Liver (tissue), 9 donors: ENCODE results near the gene PIK3CG. TPM values are rescaled to one million over a fixed set of nuclear protein-coding genes. Genes with fewer than 3 reads are reported as not detected.

Source experiments
- DNase-seq: peaks from one replicate; pipeline ENCODE4 v3.0.0-alpha.2; 2017; ENCODE audit warnings: low spot score
- H3K27ac ChIP-seq, 2 donors: one replicate each; pipeline ENCODE4 v1.7.0; 2013; ENCODE audit warnings: inconsistent platforms in 2 of 2, low read length in 2 of 2, control low read depth in 1 of 2, low read depth in 1 of 2, mild to moderate bottlenecking in 1 of 2
- H3K27me3 ChIP-seq, 4 donors: one replicate each; pipeline versions ENCODE4 v1.6.1 to v1.7.0; 2013; ENCODE audit warnings: low read length in 3 of 4, inconsistent platforms in 1 of 4, mild to moderate bottlenecking in 1 of 4, moderate library complexity in 1 of 4; ENCODE audit not compliant: control insufficient read depth in 4 of 4, insufficient read depth in 4 of 4
- H3K36me3 ChIP-seq, 4 donors: one replicate each; pipeline versions ENCODE4 v1.6.1 to v1.7.0; 2013; ENCODE audit warnings: low read length in 3 of 4, mild to moderate bottlenecking in 3 of 4, low read depth in 1 of 4, moderate library complexity in 1 of 4; ENCODE audit not compliant: control insufficient read depth in 4 of 4, insufficient read depth in 3 of 4
- H3K4me1 ChIP-seq, 4 donors: one replicate each; pipeline versions ENCODE4 v1.6.1 to v1.7.0; 2013; ENCODE audit warnings: low read length in 3 of 4, mild to moderate bottlenecking in 3 of 4, moderate library complexity in 1 of 4; ENCODE audit not compliant: control insufficient read depth in 4 of 4, insufficient read depth in 4 of 4
- H3K4me3 ChIP-seq, 3 donors: one replicate each; pipeline versions ENCODE4 v1.6.1 to v1.7.0; 2013; ENCODE audit warnings: low read length in 3 of 3, control low read depth in 1 of 3, low read depth in 1 of 3, mild to moderate bottlenecking in 1 of 3
- H3K9ac ChIP-seq, 2 donors: one replicate each; pipeline ENCODE4 v1.7.0; 2013; ENCODE audit warnings: low read length in 2 of 2, mild to moderate bottlenecking in 2 of 2, moderate library complexity in 2 of 2, control low read depth in 1 of 2, low read depth in 1 of 2
- H3K9me3 ChIP-seq, 4 donors: one replicate each; pipeline versions ENCODE4 v1.6.1 to v1.7.0; 2013; ENCODE audit warnings: low read length in 3 of 4; ENCODE audit not compliant: control insufficient read depth in 4 of 4
- EGR1 ChIP-seq, 2 donors: IDR thresholded peaks; 2 replicates each; pipeline ENCODE4 v1.6.1; 2016 to 2018; ENCODE audit warnings: antibody characterized with exemption in 2 of 2, low read depth in 2 of 2
- FOXA1 ChIP-seq: IDR thresholded peaks from 2 replicates; pipeline ENCODE4 v1.6.1; 2016; ENCODE audit warnings: antibody characterized with exemption
- FOXA2 ChIP-seq: IDR thresholded peaks from 2 replicates; pipeline ENCODE4 v1.6.1; 2016; ENCODE audit warnings: antibody characterized with exemption
- GABPA ChIP-seq, 2 donors: IDR thresholded peaks in 1 of 2; conservative IDR thresholded peaks in 1 of 2; 2 replicates each; pipeline ENCODE4 v1.6.1; 2016; ENCODE audit warnings: antibody characterized with exemption in 2 of 2, mild to moderate bottlenecking in 1 of 2, moderate library complexity in 1 of 2
- HNF4A ChIP-seq, 2 donors: conservative IDR thresholded peaks; 2 replicates each; pipeline ENCODE4 v1.6.1; 2016; ENCODE audit warnings: antibody characterized with exemption in 2 of 2, mild to moderate bottlenecking in 2 of 2
- HNF4G ChIP-seq: IDR thresholded peaks from 2 replicates; pipeline ENCODE4 v1.6.1; 2016; ENCODE audit warnings: antibody characterized with exemption
- JUND ChIP-seq, 2 donors: IDR thresholded peaks; 2 replicates each; pipeline ENCODE4 v1.6.1; 2016; ENCODE audit warnings: antibody characterized with exemption in 2 of 2
- NR2F2 ChIP-seq: IDR thresholded peaks from 2 replicates; pipeline ENCODE4 v1.6.1; 2016; ENCODE audit warnings: antibody characterized with exemption
- RAD21 ChIP-seq, 2 donors: IDR thresholded peaks; 2 replicates each; pipeline ENCODE4 v1.6.1; 2016; ENCODE audit warnings: antibody characterized with exemption in 2 of 2, mild to moderate bottlenecking in 2 of 2
- RXRA ChIP-seq, 2 donors: IDR thresholded peaks; 2 replicates each; pipeline ENCODE4 v1.6.1; 2017 to 2018; ENCODE audit warnings: antibody characterized with exemption in 2 of 2, mild to moderate bottlenecking in 1 of 2
- SP1 ChIP-seq: IDR thresholded peaks from 2 replicates; pipeline ENCODE4 v1.6.1; 2018; ENCODE audit warnings: antibody characterized with exemption, mild to moderate bottlenecking
- TAF1 ChIP-seq: conservative IDR thresholded peaks from 2 replicates; pipeline ENCODE4 v1.6.1; 2016; ENCODE audit warnings: antibody characterized with exemption, mild to moderate bottlenecking
- YY1 ChIP-seq: IDR thresholded peaks from 2 replicates; pipeline ENCODE4 v1.6.1; 2016; ENCODE audit warnings: antibody characterized with exemption, mild to moderate bottlenecking
- WGBS: extraction: QIAGEN DNeasy Blood & Tissue Kit; methylation state at CpG from one replicate; pipeline ENCODE4 v1.1.7; 2013; 5-methylcytosine and 5-hydroxymethylcytosine counted together
- polyA plus RNA-seq, 2 donors: library from polyadenylated mRNA; stranded (reverse) in 1 of 2; unstranded in 1 of 2; fragments of 200-250 nt in 1 of 2; fragments of >200 nt in 1 of 2; fragmentation: Nextera tagmentation in 1 of 2; extraction: Ambion mirVana in 1 of 2; gene quantifications; one replicate each; pipeline versions ENCODE4 v1.2.1 to v1.2.3, GENCODE V29; 2013 to 2015
- total RNA-seq, 2 donors: library from RNA; depleted of rRNA; stranded (reverse); fragments of >200 nt; gene quantifications; one replicate each; pipeline ENCODE4 v1.2.3, GENCODE V29; 2014
- TF ChIP-seq, protein P1 (sequence below): IDR thresholded peaks from 2 replicates; pipeline ENCODE4 v1.6.1; 2016; ENCODE audit warnings: antibody characterized with exemption
- TF ChIP-seq, protein P2 (sequence below): IDR thresholded peaks from 2 replicates; pipeline ENCODE4 v1.6.1; 2016; ENCODE audit warnings: antibody characterized with exemption, mild to moderate bottlenecking
- TF ChIP-seq, protein P3 (sequence below): fragments of 150-350 bp; IDR thresholded peaks from 2 replicates; pipeline ENCODE4 v1.5.1; 2017; ENCODE audit warnings: improper control_type of control experiment, low read depth, low read length; ENCODE audit not compliant: missing input control
- TF ChIP-seq, protein P4 (sequence below): IDR thresholded peaks from 2 replicates; pipeline ENCODE4 v1.6.1; 2016; ENCODE audit warnings: antibody characterized with exemption
- TF ChIP-seq, protein P5 (sequence below): IDR thresholded peaks from 2 replicates; pipeline ENCODE4 v1.6.1; 2016; ENCODE audit warnings: antibody characterized with exemption
- donor health status: healthy.
- donor health status: healthy.
- donor health status: healthy.
- donor health status: healthy.
- donor health status: healthy.

Gene PIK3CG
- total and polyA plus RNA-seq, 4 donors, result 0.36 to 4.1 (median 1.3) TPM

DNA sequence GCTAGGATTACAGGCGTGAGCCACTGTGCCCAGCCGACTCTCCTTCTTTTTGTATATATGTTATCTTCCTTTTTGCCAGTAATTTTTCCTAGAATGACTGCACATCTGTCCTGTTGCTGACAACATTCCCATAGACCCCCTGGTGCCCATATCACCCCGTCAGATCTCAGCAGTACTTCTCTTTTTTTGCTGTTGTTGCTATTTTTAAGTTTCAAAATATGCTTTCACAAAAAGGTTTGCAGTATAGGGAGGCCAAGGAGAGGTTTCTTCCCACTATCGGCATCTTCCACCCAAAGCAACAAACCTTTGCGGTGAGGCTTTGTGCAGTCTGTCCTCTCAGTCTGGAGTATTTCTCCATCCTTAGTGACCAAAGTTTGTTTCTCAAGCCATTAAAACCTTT, 23.1 kb downstream of the PIK3CG start:
- no peak overlapping the region for H3K27ac ChIP-seq
- no peak overlapping the region for H3K9ac ChIP-seq
- H3K36me3 ChIP-seq, result no peaks in the 10 kb centered on the region
- 90% methylated on average over 5 of the region's 5 CpGs for WGBS
- TF ChIP-seq HNF4G (no peak), NR2F2 (no peak), SP1 (no peak), RXRA (IDR thresholded peaks at IDR 0.05) (no peak), FOXA1 (no peak), TAF1 (no peak), YY1 (no peak)
- TF ChIP-seq, protein P1, sequence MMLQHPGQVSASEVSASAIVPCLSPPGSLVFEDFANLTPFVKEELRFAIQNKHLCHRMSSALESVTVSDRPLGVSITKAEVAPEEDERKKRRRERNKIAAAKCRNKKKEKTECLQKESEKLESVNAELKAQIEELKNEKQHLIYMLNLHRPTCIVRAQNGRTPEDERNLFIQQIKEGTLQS, result no peak
- TF ChIP-seq, protein P2, sequence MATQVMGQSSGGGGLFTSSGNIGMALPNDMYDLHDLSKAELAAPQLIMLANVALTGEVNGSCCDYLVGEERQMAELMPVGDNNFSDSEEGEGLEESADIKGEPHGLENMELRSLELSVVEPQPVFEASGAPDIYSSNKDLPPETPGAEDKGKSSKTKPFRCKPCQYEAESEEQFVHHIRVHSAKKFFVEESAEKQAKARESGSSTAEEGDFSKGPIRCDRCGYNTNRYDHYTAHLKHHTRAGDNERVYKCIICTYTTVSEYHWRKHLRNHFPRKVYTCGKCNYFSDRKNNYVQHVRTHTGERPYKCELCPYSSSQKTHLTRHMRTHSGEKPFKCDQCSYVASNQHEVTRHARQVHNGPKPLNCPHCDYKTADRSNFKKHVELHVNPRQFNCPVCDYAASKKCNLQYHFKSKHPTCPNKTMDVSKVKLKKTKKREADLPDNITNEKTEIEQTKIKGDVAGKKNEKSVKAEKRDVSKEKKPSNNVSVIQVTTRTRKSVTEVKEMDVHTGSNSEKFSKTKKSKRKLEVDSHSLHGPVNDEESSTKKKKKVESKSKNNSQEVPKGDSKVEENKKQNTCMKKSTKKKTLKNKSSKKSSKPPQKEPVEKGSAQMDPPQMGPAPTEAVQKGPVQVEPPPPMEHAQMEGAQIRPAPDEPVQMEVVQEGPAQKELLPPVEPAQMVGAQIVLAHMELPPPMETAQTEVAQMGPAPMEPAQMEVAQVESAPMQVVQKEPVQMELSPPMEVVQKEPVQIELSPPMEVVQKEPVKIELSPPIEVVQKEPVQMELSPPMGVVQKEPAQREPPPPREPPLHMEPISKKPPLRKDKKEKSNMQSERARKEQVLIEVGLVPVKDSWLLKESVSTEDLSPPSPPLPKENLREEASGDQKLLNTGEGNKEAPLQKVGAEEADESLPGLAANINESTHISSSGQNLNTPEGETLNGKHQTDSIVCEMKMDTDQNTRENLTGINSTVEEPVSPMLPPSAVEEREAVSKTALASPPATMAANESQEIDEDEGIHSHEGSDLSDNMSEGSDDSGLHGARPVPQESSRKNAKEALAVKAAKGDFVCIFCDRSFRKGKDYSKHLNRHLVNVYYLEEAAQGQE, result no peak
- TF ChIP-seq, protein P3, sequence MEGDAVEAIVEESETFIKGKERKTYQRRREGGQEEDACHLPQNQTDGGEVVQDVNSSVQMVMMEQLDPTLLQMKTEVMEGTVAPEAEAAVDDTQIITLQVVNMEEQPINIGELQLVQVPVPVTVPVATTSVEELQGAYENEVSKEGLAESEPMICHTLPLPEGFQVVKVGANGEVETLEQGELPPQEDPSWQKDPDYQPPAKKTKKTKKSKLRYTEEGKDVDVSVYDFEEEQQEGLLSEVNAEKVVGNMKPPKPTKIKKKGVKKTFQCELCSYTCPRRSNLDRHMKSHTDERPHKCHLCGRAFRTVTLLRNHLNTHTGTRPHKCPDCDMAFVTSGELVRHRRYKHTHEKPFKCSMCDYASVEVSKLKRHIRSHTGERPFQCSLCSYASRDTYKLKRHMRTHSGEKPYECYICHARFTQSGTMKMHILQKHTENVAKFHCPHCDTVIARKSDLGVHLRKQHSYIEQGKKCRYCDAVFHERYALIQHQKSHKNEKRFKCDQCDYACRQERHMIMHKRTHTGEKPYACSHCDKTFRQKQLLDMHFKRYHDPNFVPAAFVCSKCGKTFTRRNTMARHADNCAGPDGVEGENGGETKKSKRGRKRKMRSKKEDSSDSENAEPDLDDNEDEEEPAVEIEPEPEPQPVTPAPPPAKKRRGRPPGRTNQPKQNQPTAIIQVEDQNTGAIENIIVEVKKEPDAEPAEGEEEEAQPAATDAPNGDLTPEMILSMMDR, result no peak
- H3K27me3 ChIP-seq, result peaks cover 0 to 2% (median under 1%) of the 10 kb centered on the region in 4 donors
- H3K9me3 ChIP-seq, result no peaks in the 10 kb centered on the region
- no peaks in the 10 kb centered on the region for H3K4me1 ChIP-seq
- no peak overlapping the region for H3K4me3 ChIP-seq
- no peak for DNase-seq

DNA sequence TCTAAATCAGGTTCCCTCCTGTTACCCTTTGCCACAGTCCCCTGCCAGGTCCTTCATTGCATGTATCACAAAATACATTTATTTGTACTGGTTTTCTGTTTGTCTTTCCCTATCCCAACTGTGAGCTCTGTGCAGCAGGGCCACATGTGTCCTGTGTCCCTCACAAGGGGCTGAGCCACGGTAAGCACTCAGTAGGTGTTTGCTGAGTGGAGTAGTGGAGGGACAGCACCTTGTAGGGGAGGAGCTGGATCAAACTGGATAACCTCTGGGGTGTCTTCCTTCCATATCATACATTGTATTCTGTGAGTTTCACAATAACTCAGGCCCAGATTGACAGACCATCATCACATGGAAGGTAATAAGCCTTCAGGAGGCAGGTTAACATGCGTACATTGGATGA, 25.9 kb downstream of the PIK3CG start:
- Histone ChIP-seq H3K4me3 (no peak overlapping the region), H3K36me3 (no peaks in the 10 kb centered on the region), H3K4me1 (no peaks in the 10 kb centered on the region), H3K27me3 (peaks cover 0 to 2% (median 0%) of the 10 kb centered on the region in 4 donors), H3K9ac (no peak overlapping the region), H3K27ac (no peak overlapping the region), H3K9me3 (no peaks in the 10 kb centered on the region)
- no peak for TF ChIP-seq HNF4A (conservative IDR thresholded peaks at IDR 0.05)
- TF ChIP-seq, protein P3, result no peak
- TF ChIP-seq FOXA2, result no peak
- no peak for TF ChIP-seq EGR1 (IDR thresholded peaks at IDR 0.05; ENCODE audit: low read depth in 2 of 2)
- no peak for TF ChIP-seq JUND (IDR thresholded peaks at IDR 0.05)
- no peak for TF ChIP-seq HNF4G
- TF ChIP-seq, protein P1, result no peak
- no peak for TF ChIP-seq YY1
- TF ChIP-seq TAF1, result no peak
- TF ChIP-seq, protein P4, sequence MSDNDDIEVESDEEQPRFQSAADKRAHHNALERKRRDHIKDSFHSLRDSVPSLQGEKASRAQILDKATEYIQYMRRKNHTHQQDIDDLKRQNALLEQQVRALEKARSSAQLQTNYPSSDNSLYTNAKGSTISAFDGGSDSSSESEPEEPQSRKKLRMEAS, result no peak
- no peak for TF ChIP-seq FOXA1
- TF ChIP-seq GABPA (IDR thresholded peaks at IDR 0.05 in 1 of 2, conservative IDR thresholded peaks at IDR 0.05 in 1 of 2), result no peak
- TF ChIP-seq RAD21 (IDR thresholded peaks at IDR 0.05), result no peak
- no peak for TF ChIP-seq RXRA (IDR thresholded peaks at IDR 0.05)
- TF ChIP-seq NR2F2, result no peak
- TF ChIP-seq SP1, result no peak
- TF ChIP-seq, protein P2, result no peak
- TF ChIP-seq, protein P5, sequence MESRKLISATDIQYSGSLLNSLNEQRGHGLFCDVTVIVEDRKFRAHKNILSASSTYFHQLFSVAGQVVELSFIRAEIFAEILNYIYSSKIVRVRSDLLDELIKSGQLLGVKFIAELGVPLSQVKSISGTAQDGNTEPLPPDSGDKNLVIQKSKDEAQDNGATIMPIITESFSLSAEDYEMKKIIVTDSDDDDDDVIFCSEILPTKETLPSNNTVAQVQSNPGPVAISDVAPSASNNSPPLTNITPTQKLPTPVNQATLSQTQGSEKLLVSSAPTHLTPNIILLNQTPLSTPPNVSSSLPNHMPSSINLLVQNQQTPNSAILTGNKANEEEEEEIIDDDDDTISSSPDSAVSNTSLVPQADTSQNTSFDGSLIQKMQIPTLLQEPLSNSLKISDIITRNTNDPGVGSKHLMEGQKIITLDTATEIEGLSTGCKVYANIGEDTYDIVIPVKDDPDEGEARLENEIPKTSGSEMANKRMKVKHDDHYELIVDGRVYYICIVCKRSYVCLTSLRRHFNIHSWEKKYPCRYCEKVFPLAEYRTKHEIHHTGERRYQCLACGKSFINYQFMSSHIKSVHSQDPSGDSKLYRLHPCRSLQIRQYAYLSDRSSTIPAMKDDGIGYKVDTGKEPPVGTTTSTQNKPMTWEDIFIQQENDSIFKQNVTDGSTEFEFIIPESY, result no peak
- DNase-seq, result no peak
- WGBS, result 89% methylated on average over 2 of the region's 2 CpGs
